GM12872 (cell line): Measurements from ENCODE around the gene PRPF18.
A peak's percentile ranks its signal among the peaks of the same experiment; 100 is the strongest.

Source experiments
- TF ChIP-seq, protein P1 (sequence below): IDR thresholded peaks from 3 replicates; pipeline ENCODE4 v1.5.1; 2011; ENCODE audit warnings: low read depth, mild to moderate bottlenecking, low read length, moderate library complexity; ENCODE audit not compliant: insufficient read depth

Gene PRPF18

DNA sequence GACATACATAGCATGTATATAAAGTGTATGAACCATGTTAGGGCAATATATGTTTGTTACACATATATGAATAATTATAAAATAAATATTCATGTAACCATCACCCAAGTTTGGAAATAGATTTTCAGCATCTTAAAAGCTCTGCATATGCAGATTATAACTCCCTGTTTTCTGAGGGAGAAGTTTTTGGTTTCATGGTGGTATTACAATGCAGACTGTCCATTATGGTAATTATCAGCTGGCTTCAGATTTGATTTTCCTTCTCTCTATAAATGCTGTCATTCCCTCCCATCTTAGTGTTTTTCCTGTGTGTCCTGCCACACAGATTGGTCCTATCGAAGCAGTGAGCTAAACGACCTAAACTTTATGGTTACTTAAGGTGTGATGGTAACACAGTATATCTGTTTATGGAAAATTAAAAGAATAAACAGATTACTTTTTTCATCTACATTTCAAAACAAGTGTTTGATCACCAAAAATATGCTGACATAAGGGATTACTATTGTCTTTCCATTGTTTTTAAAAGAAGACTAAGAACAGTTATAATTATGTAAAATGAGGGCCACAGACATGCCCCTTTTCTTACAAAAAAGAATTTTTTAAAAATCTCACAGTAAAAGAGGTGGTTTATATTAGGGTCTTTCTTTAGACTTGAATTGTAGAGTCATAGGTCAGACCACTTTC is 17.7 kb downstream of the PRPF18 start:
- TF ChIP-seq, protein P1, sequence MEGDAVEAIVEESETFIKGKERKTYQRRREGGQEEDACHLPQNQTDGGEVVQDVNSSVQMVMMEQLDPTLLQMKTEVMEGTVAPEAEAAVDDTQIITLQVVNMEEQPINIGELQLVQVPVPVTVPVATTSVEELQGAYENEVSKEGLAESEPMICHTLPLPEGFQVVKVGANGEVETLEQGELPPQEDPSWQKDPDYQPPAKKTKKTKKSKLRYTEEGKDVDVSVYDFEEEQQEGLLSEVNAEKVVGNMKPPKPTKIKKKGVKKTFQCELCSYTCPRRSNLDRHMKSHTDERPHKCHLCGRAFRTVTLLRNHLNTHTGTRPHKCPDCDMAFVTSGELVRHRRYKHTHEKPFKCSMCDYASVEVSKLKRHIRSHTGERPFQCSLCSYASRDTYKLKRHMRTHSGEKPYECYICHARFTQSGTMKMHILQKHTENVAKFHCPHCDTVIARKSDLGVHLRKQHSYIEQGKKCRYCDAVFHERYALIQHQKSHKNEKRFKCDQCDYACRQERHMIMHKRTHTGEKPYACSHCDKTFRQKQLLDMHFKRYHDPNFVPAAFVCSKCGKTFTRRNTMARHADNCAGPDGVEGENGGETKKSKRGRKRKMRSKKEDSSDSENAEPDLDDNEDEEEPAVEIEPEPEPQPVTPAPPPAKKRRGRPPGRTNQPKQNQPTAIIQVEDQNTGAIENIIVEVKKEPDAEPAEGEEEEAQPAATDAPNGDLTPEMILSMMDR, result no peak

GRCh38 chr10:13608246-13608853 is 21.6 kb downstream of the PRPF18 start:
- TF ChIP-seq, protein P1, result no peak

DNA sequence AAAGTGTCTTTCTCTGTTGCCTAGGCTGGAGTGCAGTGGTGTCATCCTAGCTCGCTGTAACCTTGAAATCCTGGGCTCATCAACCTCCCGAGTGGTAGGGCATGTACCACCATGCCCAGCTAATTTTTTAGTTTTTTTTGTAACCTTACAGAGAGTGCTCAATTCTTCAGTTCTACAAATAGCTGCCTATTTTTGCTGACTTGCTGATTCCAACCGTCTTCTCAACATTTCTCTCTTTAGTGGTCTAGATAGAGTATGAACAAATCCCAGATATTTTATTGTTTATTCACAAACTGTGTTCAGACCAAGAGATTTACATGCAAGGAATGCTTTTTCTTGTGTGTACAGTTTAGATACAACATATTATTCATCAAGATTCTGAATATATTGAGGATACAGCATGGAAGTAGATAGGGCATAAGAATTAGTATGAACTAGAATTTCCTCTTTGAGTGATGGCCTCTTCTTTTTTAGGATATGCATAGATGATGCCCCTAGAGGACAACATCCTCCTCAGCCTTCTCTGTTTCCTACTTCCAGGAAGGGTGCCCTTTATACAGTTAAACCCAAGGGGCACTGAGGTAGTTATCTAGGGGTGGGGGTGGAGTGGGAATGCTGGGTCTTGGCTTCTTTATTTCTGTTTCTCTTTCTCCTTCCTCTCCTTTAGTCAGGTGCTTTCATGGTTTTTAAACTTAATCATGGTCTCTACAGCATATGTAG is 26.0 kb downstream of the PRPF18 start:
- TF ChIP-seq, protein P1, result no peak

- TF ChIP-seq, protein P1, result peak; percentile 28; the same call in 1 of the 3 replicates
Measured at GRCh38 chr10:13613519-13613918, 26.8 kb downstream of the PRPF18 start.

DNA sequence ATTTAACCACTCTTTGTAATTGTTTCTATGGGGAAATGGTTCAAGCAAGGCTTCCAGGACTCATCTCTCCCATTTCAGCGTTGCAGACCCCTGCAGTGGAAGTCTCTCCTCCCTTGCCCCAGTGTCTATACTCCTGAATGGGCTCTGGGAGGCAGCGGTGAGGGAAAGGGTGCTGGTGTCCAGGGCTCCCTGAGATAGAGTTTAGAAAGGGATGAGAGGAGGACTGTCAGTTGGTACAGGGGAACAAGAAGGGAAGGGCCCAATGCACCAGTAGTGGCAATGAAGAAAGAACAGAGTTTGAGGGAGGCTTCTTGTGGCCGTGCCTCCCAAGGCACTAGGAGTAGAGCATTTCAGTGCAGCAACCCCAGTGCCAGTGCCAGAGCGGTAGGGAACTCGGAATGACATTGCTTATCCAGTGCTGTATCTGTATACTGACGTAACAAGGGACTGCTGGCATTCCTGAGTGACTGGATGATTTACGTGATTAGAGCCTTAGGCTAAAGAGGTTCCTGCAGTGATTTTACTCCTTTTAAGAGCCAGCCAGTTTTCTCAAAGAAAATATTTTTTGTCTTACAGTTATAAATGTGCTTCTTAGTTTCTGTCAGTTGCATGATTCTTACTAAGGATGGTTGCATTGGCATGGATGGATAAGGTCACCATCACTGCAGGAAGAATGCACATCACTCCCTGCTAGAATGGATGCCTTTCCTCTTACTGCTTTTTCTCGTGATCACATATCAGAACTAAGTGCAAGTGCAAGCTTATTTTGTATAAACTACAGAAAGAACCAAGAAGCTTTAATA is 28.0 kb downstream of the PRPF18 start:
- TF ChIP-seq, protein P1, result no peak

DNA sequence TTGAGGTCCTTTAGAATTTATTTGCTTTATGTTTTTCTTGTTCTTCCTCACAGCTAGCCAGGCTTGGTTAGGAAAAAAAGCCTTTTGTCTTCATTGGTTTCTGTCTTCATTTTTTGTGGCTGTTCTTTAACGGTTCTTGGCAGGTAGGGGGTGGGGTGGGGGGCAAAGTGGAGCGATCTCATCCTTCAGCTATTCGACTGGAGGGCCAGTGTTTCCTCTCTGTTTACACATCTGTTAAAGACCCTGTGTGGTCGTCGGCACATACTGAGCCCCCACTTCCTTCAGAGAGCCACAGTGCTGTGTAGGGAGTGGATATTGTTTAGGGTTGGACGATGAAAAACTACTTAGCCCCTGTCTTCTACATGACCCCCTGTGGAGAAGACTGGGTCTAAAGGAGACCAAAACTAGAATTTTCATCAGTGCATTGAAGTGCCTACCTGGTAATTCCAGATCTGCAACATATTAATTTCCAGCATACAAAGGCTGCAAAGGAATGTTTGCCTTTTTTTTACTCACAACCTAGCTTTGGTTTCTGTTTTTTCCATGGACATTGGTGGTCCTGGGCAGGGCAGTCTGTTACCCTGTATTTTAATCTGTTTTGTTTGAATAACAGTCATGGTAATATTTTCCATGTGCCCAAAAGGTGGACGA is 29.0 kb downstream of the PRPF18 start:
- TF ChIP-seq, protein P1, result no peak
